Measurements from ENCODE around the gene SH3RF3. TPM values are rescaled to one million over a fixed set of nuclear protein-coding genes. Genes with fewer than 3 reads are reported as not detected.
A peak's percentile ranks its signal among the peaks of the same experiment; 100 is the strongest.

SH3RF3 gene
- total and polyA plus RNA-seq, 4 experiments from 2014 or later, result 0.26 to 2.2 (median 2.1) TPM; not detected in 1

- no peaks in the 10 kb centered on the region for H3K9me3 ChIP-seq (ENCODE audit: control insufficient read depth in 1 of 2, low read length in 2 of 2)
- no peaks in the 10 kb centered on the region for H3K9me3 Mint-ChIP-seq
- H3K27ac Mint-ChIP-seq, result peak overlapping the region in 1 of 7 donors; percentile 33
- ChIA-PET POLR2A (ENCODE audit: partially characterized antibody) (interaction anchor here (2.4 kb wide), 1 partner anchor 29 kb away, joined by 5 read pairs; no protein-coding TSS in a partner anchor), CTCF (ENCODE audit: partially characterized antibody) (no interaction called here)
- intact Hi-C loops (cut with micrococcal nuclease), result no loop called here
- no peak overlapping the region for H3K4me3 ChIP-seq (ENCODE audit: low read length in 2 of 2)
- H3K27ac ChIP-seq (ENCODE audit: low read depth, low read length), result no peak overlapping the region
- H3K27me3 Mint-ChIP-seq, result peaks cover 0 to 2% of the 10 kb centered on the region in 2 donors
- H3K27me3 ChIP-seq (ENCODE audit: insufficient read depth, low read length), result no peaks in the 10 kb centered on the region
- DNase-seq, result no peak
- H3K4me1 Mint-ChIP-seq, result no peaks in the 10 kb centered on the region
- H3K4me3 Mint-ChIP-seq, result no peak overlapping the region
- H3K4me1 ChIP-seq (ENCODE audit: insufficient read depth, low read length), result no peaks in the 10 kb centered on the region
- no peaks in the 10 kb centered on the region for H3K36me3 ChIP-seq (ENCODE audit: insufficient read depth, low read length)
- no peaks in the 10 kb centered on the region for H3K36me3 Mint-ChIP-seq
Observed at GRCh38 chr2:109377976-109378375, 249.0 kb downstream of the SH3RF3 start.

GRCh38 chr2:109378682-109379081, 249.7 kb downstream of the SH3RF3 start:
- Mint-ChIP-seq H3K27ac (no peak overlapping the region), H3K36me3 (no peaks in the 10 kb centered on the region), H3K4me3 (no peak overlapping the region), H3K4me1 (no peaks in the 10 kb centered on the region), H3K27me3 (peaks cover 0 to 2% of the 10 kb centered on the region in 2 donors), H3K9me3 (no peaks in the 10 kb centered on the region)
- CTCF ChIA-PET (ENCODE audit: partially characterized antibody), result no interaction called here
- no peak overlapping the region for H3K4me3 ChIP-seq (ENCODE audit: low read length in 2 of 2)
- H3K9me3 ChIP-seq (ENCODE audit: control insufficient read depth in 1 of 2, low read length in 2 of 2), result no peaks in the 10 kb centered on the region
- no peaks in the 10 kb centered on the region for H3K27me3 ChIP-seq (ENCODE audit: insufficient read depth, low read length)
- DNase-seq, result no peak
- intact Hi-C loops (cut with micrococcal nuclease), result no loop called here
- no peak overlapping the region for H3K27ac ChIP-seq (ENCODE audit: low read depth, low read length)
- POLR2A ChIA-PET (ENCODE audit: partially characterized antibody), result interaction anchor here (2.4 kb wide), 1 partner anchor 30 kb away, joined by 5 read pairs; no protein-coding TSS in a partner anchor
- no peaks in the 10 kb centered on the region for H3K36me3 ChIP-seq (ENCODE audit: insufficient read depth, low read length)
- no peaks in the 10 kb centered on the region for H3K4me1 ChIP-seq (ENCODE audit: insufficient read depth, low read length)

- no peaks in the 10 kb centered on the region for H3K9me3 Mint-ChIP-seq
- no peak overlapping the region for H3K27ac Mint-ChIP-seq
- no peak overlapping the region for H3K4me3 Mint-ChIP-seq
- ChIA-PET CTCF (ENCODE audit: partially characterized antibody) (no interaction called here), POLR2A (ENCODE audit: partially characterized antibody) (no interaction called here)
- Histone ChIP-seq H3K27me3 (ENCODE audit: insufficient read depth, low read length) (no peaks in the 10 kb centered on the region), H3K27ac (ENCODE audit: low read depth, low read length) (no peak overlapping the region), H3K9me3 (ENCODE audit: control insufficient read depth in 1 of 2, low read length in 2 of 2) (no peaks in the 10 kb centered on the region), H3K4me3 (ENCODE audit: low read length in 2 of 2) (no peak overlapping the region), H3K36me3 (ENCODE audit: insufficient read depth, low read length) (no peaks in the 10 kb centered on the region), H3K4me1 (ENCODE audit: insufficient read depth, low read length) (no peaks in the 10 kb centered on the region)
- no peaks in the 10 kb centered on the region for H3K36me3 Mint-ChIP-seq
- DNase-seq, result no peak
- no peaks in the 10 kb centered on the region for H3K4me1 Mint-ChIP-seq
- intact Hi-C loops (cut with micrococcal nuclease), result no loop called here
- peaks cover 0 to 2% of the 10 kb centered on the region in 2 donors for H3K27me3 Mint-ChIP-seq
Observed at GRCh38 chr2:109379507-109379906, 250.5 kb downstream of the SH3RF3 start.

GRCh38 chr2:109380502-109381326, 251.7 kb downstream of the SH3RF3 start:
- Histone ChIP-seq H3K4me3 (ENCODE audit: low read length in 2 of 2) (no peak overlapping the region), H3K9me3 (ENCODE audit: control insufficient read depth in 1 of 2, low read length in 2 of 2) (no peaks in the 10 kb centered on the region), H3K27me3 (ENCODE audit: insufficient read depth, low read length) (no peaks in the 10 kb centered on the region), H3K4me1 (ENCODE audit: insufficient read depth, low read length) (no peaks in the 10 kb centered on the region), H3K36me3 (ENCODE audit: insufficient read depth, low read length) (no peaks in the 10 kb centered on the region), H3K27ac (ENCODE audit: low read depth, low read length) (no peak overlapping the region)
- Mint-ChIP-seq H3K4me1 (no peaks in the 10 kb centered on the region), H3K9me3 (no peaks in the 10 kb centered on the region), H3K4me3 (no peak overlapping the region), H3K27me3 (peaks cover 0 to 2% of the 10 kb centered on the region in 2 donors), H3K27ac (peak overlapping the region in 1 of 7 donors; percentile 35), H3K36me3 (no peaks in the 10 kb centered on the region)
- intact Hi-C loops (cut with micrococcal nuclease), result no loop called here
- CTCF ChIA-PET (ENCODE audit: partially characterized antibody), result no interaction called here
- POLR2A ChIA-PET (ENCODE audit: partially characterized antibody), result interaction anchor here (1.3 kb wide), 1 partner anchor 32 kb away, joined by 3 read pairs; no protein-coding TSS in a partner anchor
- DNase-seq, result no peak

GRCh38 chr2:109381327-109381820, 252.4 kb downstream of the SH3RF3 start:
- Histone ChIP-seq H3K9me3 (ENCODE audit: control insufficient read depth in 1 of 2, low read length in 2 of 2) (no peaks in the 10 kb centered on the region), H3K4me1 (ENCODE audit: insufficient read depth, low read length) (no peaks in the 10 kb centered on the region), H3K27me3 (ENCODE audit: insufficient read depth, low read length) (no peaks in the 10 kb centered on the region), H3K27ac (ENCODE audit: low read depth, low read length) (no peak overlapping the region), H3K4me3 (ENCODE audit: low read length in 2 of 2) (no peak overlapping the region), H3K36me3 (ENCODE audit: insufficient read depth, low read length) (no peaks in the 10 kb centered on the region)
- DNase-seq, result no peak
- Mint-ChIP-seq H3K4me1 (no peaks in the 10 kb centered on the region), H3K36me3 (no peaks in the 10 kb centered on the region), H3K27ac (peak overlapping the region in 1 of 7 donors; percentile 29), H3K4me3 (no peak overlapping the region), H3K27me3 (peaks cover 0 to 2% of the 10 kb centered on the region in 2 donors), H3K9me3 (no peaks in the 10 kb centered on the region)
- POLR2A ChIA-PET (ENCODE audit: partially characterized antibody), result interaction anchor here (1.3 kb wide), 1 partner anchor 32 kb away, joined by 3 read pairs; no protein-coding TSS in a partner anchor
- intact Hi-C loops (cut with micrococcal nuclease), result no loop called here
- CTCF ChIA-PET (ENCODE audit: partially characterized antibody), result no interaction called here

- Histone ChIP-seq H3K36me3 (ENCODE audit: insufficient read depth, low read length) (no peaks in the 10 kb centered on the region), H3K27ac (ENCODE audit: low read depth, low read length) (no peak overlapping the region), H3K27me3 (ENCODE audit: insufficient read depth, low read length) (no peaks in the 10 kb centered on the region), H3K4me3 (ENCODE audit: low read length in 2 of 2) (no peak overlapping the region), H3K4me1 (ENCODE audit: insufficient read depth, low read length) (no peaks in the 10 kb centered on the region), H3K9me3 (ENCODE audit: control insufficient read depth in 1 of 2, low read length in 2 of 2) (no peaks in the 10 kb centered on the region)
- CTCF ChIA-PET (ENCODE audit: partially characterized antibody), result no interaction called here
- H3K36me3 Mint-ChIP-seq, result no peaks in the 10 kb centered on the region
- H3K4me1 Mint-ChIP-seq, result no peaks in the 10 kb centered on the region
- no peak for DNase-seq
- peaks cover 0 to 2% of the 10 kb centered on the region in 2 donors for H3K27me3 Mint-ChIP-seq
- intact Hi-C loops (cut with micrococcal nuclease), result no loop called here
- no peak overlapping the region for H3K27ac Mint-ChIP-seq
- no peak overlapping the region for H3K4me3 Mint-ChIP-seq
- no peaks in the 10 kb centered on the region for H3K9me3 Mint-ChIP-seq
- POLR2A ChIA-PET (ENCODE audit: partially characterized antibody), result no interaction called here
Observed at GRCh38 chr2:109382226-109382895, 253.4 kb downstream of the SH3RF3 start.

- no peak for DNase-seq
- no peak overlapping the region for H3K27ac Mint-ChIP-seq
- intact Hi-C loops (cut with micrococcal nuclease), result no loop called here
Observed at GRCh38 chr2:109382951-109383350, 253.9 kb downstream of the SH3RF3 start.

More at GRCh38 chr2:109382951-109383350, 253.9 kb downstream of the SH3RF3 start:
- H3K4me1 ChIP-seq (ENCODE audit: insufficient read depth, low read length), result no peaks in the 10 kb centered on the region
- no peak overlapping the region for H3K4me3 Mint-ChIP-seq
- H3K36me3 Mint-ChIP-seq, result no peaks in the 10 kb centered on the region
- no peaks in the 10 kb centered on the region for H3K27me3 ChIP-seq (ENCODE audit: insufficient read depth, low read length)
- CTCF ChIA-PET (ENCODE audit: partially characterized antibody), result no interaction called here
- H3K36me3 ChIP-seq (ENCODE audit: insufficient read depth, low read length), result no peaks in the 10 kb centered on the region
- POLR2A ChIA-PET (ENCODE audit: partially characterized antibody), result no interaction called here
- peaks cover 0 to 2% of the 10 kb centered on the region in 2 donors for H3K27me3 Mint-ChIP-seq
- no peaks in the 10 kb centered on the region for H3K4me1 Mint-ChIP-seq
- H3K9me3 ChIP-seq (ENCODE audit: control insufficient read depth in 1 of 2, low read length in 2 of 2), result no peaks in the 10 kb centered on the region
- H3K4me3 ChIP-seq (ENCODE audit: low read length in 2 of 2), result no peak overlapping the region
- H3K27ac ChIP-seq (ENCODE audit: low read depth, low read length), result no peak overlapping the region
- H3K9me3 Mint-ChIP-seq, result no peaks in the 10 kb centered on the region
